HG02623 (cell line): ENCODE data around the gene C17orf107.

Experiments
- ATAC-seq: cut with Tn5 transposase; IDR thresholded peaks from one replicate; pipeline ENCODE4 v1.9.1; 2021; ENCODE audit warnings: moderate library complexity; ENCODE audit not compliant: unreplicated experiment

The C17orf107 gene

DNA sequence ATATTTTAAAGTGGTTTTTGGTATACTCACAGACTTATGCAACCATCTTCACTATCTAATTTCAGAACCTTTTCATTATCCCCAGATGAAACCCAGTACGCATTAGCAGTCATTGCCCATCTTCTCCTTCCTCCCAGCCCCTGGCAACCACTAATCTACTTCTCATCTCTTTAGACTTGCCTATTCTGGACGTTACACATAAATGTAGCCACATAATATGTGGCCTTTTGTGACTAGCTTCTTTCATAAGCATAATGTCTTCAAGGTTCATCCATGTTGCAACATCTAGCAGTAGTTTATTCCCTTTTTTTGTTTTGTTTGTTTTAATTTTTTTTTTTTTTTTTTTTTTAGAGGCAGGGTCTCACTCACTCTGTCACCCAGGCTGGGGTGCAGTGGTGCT is 28.5 kb upstream of the C17orf107 start:
- no peak for ATAC-seq

DNA sequence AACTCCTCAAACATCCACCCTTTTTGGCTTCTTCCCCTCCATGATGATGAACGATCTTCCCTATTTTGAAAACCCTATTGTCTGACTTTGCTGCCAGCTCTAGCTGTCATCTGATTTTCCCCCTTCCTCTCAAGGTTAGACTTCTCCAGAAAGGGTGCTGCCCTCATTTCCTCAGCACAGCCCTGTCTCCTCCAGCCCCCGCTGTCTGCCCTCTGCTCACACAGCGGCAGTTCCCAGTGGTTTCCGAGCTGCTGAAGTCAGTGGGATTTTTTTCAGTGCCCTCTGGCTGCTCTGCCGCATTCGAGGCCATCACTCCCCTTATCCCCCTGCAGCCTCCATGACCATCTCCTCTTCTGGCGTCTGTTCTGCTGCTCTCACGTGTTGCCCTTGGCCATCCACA is 26.6 kb upstream of the C17orf107 start:
- no peak for ATAC-seq

DNA sequence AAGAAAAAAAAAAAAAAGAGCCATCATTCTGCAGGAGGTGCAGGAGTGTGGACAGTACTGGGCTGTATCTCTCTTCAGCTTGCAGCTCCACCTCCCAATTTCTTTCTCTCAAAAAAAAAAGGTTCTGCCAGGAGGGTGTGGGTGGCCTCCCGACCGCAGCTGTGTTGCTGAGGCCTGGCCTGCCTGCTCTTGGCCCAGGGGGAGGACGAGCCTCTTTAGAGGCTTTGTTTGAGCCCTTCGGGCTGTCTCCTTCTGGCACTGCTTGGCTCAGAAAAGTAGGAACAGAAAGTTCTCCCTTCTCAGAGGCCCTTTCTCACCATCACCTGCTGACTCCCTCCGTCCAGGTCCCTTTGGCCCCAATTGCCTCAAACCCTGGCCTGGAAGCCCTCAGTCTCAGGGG is 22.2 kb upstream of the C17orf107 start:
- no peak for ATAC-seq

DNA sequence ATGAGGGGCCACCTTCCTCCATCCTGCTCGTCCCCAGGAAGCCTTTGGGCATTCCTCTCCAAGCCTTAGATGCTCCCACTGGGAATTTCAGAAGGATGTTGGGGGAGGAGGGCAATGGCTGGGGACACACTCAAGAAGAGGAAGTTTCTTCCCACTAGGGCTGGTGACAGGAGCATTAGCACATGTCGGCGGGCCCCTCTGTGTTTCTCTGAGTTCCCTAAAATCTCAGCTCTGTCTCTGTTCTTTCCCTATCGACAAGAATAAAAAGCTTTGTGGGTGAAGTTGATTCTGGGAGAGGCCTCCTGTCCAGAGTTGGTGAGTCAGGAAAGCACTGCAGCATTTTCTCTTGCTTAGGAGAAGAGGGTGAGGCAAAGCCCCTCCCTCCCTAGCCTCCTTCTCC is 19.7 kb upstream of the C17orf107 start:
- ATAC-seq: no peak

DNA sequence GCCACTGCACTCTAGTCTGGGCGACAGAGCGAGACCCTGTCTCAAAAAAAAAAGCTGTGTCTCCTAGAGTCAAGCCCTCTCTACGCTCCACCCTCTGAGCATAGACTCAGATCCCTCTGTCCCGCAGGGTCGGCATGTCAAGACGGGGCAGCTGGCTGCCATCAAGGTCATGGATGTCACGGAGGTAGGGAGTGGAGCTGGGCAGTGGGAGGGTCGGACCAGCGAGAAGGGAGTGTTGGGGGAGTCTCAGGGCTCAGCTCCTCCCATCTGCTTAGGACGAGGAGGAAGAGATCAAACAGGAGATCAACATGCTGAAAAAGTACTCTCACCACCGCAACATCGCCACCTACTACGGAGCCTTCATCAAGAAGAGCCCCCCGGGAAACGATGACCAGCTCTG is 18.5 kb upstream of the C17orf107 start:
- no peak for ATAC-seq

DNA sequence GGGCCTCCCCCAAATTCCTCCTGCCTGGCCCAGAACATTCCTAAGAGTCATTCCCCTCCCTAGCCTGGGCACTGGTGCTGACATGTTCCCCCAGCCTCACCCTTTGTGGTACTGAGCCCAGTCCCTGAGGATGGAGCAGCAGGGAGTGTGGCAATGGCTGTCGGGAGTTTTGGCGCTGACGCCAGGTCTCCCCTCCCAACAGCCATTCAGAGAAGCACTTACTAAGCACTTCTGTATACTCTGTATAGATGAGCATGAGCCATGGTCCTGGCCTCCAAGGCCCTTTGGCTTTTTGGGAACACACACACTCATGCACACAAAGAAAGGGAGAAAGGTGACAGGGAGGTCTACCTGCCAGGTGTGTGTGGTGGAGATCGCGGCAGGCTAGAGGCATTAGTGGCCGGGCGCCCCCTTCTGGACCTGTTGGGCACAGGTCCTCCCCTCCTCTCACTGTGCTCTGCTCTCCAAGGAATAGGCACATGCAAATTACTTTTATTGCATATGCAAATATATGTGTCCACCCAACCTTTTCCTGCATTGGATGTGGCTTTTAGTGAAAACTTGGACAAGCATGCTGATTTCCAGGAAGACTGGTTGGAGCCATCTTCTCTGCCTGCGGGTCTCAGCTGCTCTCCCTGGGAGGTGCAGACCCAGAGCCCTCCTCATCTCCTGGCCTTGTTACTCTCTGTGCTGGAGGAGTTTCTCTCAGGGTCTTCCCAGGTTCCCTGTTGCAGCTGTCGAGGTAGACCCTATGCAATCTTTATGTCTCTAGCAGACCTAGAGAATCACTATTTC is 17.4 kb upstream of the C17orf107 start:
- no peak for ATAC-seq

DNA sequence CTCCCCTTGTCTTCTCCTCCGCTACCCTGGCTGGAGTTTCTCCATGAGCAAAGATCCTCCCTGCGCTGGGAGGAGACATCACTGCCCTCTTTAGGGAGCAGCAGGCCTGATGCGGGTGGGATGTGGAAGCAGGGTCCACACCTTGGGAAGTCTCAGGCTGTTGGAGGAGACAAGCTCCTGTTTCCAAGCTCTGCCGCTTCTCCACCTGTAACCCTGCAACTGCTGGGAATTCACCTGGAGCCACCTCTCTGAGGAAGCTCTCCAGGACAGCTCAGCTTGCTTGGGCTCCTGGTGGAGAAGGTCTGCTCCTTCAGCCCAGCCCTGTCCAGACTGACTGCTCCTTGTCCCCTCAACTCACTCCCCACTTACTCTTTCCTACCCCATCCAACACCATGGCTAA is 14.8 kb upstream of the C17orf107 start:
- no peak for ATAC-seq

DNA sequence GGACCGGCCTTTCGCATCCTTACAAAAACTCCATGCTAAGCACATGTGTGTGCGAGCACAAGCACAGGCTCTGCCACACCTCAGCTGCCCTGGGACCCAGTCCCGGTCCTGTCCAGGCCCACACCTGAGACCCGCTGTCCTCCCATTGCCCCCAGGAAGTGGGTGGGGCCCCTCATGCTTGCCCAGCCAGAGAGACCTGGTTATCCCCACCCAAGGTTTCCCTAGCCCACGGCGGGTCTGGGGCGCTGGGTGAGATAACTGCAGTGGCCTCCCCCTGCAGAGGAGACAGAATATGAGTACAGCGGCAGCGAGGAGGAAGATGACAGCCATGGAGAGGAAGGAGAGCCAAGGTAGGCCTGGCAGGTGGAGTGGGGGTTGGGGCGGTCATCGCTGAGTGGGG is 12.5 kb upstream of the C17orf107 start:
- no peak for ATAC-seq

DNA sequence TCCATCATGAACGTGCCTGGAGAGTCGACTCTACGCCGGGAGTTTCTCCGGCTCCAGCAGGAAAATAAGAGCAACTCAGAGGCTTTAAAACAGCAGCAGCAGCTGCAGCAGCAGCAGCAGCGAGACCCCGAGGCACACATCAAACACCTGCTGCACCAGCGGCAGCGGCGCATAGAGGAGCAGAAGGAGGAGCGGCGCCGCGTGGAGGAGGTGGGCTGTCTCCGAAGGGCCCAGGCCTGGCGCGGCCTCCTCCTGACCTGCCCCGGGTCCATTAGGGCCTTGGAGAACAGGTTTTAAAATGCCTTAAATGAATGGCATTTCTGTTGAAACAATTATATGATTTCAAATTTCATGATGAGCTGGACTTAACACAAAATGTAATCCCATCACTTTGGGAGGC is 11.8 kb upstream of the C17orf107 start:
- no peak for ATAC-seq

DNA sequence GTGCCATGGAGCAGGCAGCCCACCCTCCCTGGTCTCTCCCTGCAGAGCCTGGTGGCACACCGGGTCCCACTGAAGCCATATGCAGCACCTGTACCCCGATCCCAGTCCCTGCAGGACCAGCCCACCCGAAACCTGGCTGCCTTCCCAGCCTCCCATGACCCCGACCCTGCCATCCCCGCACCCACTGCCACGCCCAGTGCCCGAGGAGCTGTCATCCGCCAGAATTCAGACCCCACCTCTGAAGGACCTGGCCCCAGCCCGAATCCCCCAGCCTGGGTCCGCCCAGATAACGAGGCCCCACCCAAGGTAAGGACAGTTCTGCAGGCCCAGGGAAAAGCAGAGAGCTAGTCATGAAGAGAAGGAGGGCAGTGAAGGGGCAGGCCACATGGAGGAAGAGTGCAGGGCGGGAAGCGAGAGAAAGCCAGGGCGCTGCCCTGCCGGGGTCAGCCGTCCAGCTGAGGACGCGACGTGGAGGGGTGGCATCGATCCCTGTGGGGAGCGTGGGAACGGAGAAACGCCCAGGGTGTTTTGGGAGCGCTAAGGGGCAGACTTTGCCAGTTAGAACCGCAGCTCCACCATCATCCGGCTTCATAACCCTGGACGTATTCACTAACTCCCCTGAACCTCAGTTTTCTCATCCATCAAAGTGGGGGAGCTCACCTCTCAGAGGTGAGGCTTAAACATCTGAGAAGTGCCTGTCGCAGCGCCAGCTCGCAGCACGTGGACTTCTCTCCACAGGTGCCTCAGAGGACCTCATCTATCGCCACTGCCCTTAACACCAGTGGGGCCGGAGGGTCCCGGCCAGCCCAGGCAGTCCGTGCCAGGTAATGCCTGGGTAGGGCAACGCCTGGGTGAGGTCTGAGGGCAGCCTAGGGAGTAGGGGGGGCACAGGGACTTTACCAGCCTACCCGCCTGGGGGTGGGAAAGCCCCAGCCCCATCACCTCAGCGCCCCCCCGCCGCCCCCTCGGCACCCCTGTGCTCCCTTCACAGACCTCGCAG is 7.6 kb upstream of the C17orf107 start:
- no peak for ATAC-seq

DNA sequence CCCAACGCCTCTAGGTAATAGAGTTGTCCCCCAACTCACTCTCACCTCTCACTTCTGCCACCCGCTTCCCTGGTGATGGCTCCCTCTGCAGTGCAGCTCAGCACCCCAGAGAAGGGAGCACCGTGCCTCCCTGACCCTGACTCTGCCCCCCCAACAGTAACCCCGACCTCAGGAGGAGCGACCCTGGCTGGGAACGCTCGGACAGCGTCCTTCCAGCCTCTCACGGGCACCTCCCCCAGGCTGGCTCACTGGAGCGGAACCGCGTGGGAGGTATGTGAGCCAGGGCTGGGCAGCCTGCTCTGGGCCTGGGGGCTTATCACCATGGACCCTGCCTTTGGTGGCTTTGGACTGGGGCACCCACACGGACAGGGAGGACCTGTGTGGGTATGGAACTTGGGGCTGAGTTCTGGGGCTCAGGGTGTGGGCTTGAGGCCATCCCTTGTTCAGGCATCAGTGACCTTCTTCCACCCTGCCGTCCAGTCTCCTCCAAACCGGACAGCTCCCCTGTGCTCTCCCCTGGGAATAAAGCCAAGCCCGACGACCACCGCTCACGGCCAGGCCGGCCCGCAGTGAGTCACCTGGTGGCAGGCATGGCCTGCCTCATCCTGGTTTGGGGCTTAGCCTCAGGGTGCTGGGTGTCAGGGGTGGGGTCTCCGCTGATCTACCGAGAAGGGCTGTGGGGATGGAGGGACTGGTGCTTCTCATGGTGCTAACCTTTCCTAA is 6.7 kb upstream of the C17orf107 start:
- no peak for ATAC-seq

DNA sequence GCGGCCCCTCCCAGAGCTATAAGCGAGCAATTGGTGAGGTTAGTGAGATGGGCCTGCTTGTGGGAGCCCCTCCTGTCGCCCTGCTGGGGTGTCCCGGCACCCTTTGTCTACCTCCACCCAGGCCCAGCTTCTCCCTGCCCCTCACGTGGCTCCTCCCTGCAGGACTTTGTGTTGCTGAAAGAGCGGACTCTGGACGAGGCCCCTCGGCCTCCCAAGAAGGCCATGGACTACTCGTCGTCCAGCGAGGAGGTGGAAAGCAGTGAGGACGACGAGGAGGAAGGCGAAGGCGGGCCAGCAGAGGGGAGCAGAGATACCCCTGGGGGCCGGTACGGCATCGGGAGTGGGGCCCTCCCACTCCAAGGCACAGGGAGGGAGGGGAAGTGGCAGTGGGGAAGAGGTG is 6.1 kb upstream of the C17orf107 start:
- no peak for ATAC-seq

DNA sequence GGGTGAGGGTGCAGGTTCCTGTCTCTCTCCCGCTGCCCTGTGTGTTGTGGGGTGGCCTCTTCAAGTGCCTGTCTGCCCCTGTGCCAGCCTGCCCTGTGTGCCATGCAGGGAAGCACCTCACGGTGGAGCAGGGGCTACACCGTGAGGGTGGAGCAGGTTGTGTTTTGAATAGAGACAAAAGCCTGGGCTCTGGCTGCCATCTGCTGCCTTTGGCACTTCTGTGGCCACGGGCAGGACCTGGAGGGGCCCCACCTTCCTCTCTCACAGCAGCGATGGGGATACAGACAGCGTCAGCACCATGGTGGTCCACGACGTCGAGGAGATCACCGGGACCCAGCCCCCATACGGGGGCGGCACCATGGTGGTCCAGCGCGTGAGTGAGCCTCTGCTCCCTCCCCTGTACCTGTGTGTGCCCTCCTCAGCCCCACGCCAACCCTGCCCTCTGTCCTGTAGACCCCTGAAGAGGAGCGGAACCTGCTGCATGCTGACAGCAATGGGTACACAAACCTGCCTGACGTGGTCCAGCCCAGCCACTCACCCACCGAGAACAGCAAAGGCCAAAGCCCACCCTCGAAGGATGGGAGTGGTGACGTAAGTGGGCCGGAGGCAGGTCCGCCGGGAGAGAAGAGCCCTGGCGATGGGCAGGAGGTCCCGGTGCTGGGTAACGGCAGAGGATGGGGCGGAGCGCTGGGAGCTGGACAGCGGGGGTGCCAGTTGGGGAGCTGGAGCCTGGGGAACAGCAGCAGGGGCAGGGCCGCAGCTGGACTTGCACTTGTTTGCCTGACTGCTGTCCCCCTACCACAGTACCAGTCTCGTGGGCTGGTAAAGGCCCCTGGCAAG is 5.4 kb upstream of the C17orf107 start:
- no peak for ATAC-seq

DNA sequence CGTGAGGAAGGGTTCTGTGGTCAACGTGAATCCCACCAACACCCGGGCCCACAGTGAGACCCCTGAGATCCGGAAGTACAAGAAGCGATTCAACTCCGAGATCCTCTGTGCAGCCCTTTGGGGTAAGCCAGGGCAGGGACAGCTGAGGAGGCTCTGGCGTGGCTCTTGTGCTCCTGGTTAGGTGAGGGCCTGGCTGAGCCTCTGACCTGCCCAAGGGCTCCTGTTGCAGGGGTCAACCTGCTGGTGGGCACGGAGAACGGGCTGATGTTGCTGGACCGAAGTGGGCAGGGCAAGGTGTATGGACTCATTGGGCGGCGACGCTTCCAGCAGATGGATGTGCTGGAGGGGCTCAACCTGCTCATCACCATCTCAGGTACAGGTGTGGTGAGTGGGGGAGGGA is 4.2 kb upstream of the C17orf107 start:
- ATAC-seq: no peak

DNA sequence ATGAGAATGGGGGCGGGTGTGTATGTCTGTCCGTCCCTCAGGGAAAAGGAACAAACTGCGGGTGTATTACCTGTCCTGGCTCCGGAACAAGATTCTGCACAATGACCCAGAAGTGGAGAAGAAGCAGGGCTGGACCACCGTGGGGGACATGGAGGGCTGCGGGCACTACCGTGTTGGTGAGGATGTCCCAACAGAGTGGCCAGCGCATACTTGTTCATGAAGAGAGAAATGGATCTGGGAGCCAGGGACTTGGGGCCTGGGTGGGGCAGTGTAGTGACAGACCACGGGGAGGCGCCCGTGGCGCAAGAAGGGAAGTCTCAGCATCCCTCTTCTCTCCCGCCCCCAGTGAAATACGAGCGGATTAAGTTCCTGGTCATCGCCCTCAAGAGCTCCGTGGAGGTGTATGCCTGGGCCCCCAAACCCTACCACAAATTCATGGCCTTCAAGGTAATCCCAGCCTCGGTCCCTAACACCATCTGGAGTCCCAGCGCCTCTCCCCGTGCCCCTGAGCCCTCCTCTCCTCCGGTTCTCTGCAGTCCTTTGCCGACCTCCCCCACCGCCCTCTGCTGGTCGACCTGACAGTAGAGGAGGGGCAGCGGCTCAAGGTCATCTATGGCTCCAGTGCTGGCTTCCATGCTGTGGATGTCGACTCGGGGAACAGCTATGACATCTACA is 3.5 kb upstream of the C17orf107 start:
- ATAC-seq: no peak

DNA sequence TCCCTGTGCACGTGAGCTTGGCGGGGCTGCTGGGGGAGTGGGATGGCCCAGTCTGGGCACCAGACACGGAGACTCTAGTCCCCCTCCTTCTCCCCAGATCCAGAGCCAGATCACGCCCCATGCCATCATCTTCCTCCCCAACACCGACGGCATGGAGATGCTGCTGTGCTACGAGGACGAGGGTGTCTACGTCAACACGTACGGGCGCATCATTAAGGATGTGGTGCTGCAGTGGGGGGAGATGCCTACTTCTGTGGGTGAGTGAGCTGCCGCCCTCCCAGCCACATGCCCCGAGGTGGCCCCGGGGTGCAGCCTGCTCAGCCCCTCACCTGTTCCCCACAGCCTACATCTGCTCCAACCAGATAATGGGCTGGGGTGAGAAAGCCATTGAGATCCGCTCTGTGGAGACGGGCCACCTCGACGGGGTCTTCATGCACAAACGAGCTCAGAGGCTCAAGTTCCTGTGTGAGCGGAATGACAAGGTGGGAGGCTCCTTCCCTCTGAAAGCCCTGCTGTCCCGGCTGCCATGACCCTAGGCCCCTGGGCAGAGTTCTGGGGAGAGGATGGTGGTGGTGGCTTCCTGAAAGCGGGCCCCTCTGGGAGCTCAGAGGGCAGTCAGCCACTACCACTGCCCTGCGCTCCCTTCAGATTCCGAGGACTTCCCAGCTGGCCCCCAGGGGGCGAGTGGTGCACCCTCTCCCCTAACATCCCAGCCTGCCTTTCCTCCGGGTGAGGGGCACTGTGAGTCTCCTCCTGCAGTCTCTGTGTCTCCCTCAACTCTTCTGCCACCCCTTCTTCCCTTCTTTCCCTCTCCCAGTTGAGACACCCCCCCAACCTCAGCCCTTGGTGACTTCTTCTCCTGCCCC is 2.8 kb upstream of the C17orf107 start:
- ATAC-seq: no peak

DNA sequence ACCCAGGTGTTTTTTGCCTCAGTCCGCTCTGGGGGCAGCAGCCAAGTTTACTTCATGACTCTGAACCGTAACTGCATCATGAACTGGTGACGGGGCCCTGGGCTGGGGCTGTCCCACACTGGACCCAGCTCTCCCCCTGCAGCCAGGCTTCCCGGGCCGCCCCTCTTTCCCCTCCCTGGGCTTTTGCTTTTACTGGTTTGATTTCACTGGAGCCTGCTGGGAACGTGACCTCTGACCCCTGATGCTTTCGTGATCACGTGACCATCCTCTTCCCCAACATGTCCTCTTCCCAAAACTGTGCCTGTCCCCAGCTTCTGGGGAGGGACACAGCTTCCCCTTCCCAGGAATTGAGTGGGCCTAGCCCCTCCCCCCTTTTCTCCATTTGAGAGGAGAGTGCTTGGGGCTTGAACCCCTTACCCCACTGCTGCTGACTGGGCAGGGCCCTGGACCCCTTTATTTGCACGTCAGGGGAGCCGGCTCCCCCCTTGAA is 2.1 kb upstream of the C17orf107 start:
- ATAC-seq: no peak

DNA sequence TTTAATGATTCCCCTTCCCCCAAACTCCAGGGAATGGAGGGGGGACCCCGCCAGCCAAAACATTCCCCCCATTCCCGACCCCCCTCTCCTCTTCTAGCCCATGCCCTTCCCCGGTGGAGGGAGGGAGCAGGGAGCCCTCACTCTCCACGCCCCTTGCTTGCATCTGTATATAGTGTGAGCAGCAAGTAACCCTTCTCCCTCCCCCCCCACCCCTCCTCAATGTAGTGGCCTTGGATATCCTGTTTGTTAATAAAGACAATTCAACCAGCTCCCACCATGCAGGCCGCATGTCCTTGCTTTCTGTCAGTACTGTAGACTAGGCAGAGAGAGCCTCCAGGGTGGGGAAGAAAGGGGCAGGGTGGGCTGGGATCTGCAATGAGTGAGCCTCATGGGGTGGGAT is 1.6 kb upstream of the C17orf107 start:
- no peak for ATAC-seq

DNA sequence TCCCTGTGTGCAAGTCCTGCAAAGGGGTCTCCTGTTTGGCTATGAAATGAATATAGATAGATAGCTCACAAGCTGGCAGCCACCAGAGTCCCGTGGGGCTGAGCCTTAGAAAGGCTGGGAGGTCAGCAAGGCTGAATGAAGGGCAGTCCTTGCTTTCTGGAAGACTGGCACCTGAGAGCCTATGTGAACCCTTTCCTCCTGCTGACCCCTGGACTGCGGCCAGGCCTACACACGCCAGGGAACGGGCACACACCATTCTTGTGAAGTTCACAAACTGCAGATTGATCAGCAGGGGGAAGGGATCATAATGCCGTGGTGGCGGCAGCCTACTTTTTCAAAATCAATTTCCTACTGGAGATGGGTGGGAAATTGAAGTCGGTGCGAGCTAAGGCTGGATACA is 985 bp upstream of the C17orf107 start:
- no peak for ATAC-seq
